Ecto neural progenitor cell (in vitro differentiated cells): ENCODE measurements around the gene NAPG.
"Not testable (repeated sequence)": the region's sequence is repeated elsewhere in the genome, so short reads cannot be mapped to it uniquely, and the experiment has no call there.

Source experiments
- DNase-seq: peaks from one replicate; pipeline ENCODE4 v3.0.0-alpha.2; 2018; ENCODE audit warnings: low spot score

The NAPG gene

GRCh38 chr18:10579079-10579867 is 53.4 kb downstream of the NAPG start:
- DNase-seq: no peak

- no peak for DNase-seq
Measured at GRCh38 chr18:10580215-10580614, 54.4 kb downstream of the NAPG start.

- DNase-seq: peak; percentile 21
Measured at GRCh38 chr18:10585260-10585659, 59.4 kb downstream of the NAPG start.

GRCh38 chr18:10588975-10589374 is 63.1 kb downstream of the NAPG start:
- no peak for DNase-seq

- no peak for DNase-seq
Measured at GRCh38 chr18:10590412-10590811, 64.6 kb downstream of the NAPG start.

GRCh38 chr18:10591896-10592295 is 66.1 kb downstream of the NAPG start:
- DNase-seq: no peak

- DNase-seq: not testable (repeated sequence)
Measured at GRCh38 chr18:10593366-10594022, 67.7 kb downstream of the NAPG start.

- not testable (repeated sequence) for DNase-seq
Measured at GRCh38 chr18:10595917-10596316, 70.1 kb downstream of the NAPG start.

- not testable (repeated sequence) for DNase-seq
Measured at GRCh38 chr18:10597695-10598094, 71.9 kb downstream of the NAPG start.

DNA sequence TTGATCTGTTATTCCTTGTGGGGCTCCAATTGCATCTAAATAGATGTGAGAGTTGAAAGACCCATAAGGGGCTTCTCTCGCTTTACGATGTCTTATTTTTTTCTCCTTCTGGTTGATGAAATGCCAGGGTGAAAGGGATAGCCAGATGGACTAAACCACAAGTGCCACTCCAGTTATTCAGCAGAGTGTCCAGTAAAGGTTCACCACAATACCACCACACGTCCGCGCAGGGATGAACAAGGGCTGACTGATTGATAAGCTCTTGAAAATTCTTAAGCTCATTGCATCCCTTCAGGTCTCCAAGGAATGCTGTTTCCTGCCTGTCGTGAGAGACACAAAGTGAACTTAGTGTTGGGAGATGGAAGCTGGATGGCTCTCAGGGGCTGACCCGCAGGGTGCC is 74.9 kb downstream of the NAPG start:
- DNase-seq: not testable (repeated sequence)
